ENCODE measurements around the gene MGAT1. TPM values are rescaled to one million over a fixed set of nuclear protein-coding genes. Genes with fewer than 3 reads are reported as not detected.

MGAT1 gene
- total RNA-seq, 1 experiment from 2014 or later: 93.6 TPM

DNA sequence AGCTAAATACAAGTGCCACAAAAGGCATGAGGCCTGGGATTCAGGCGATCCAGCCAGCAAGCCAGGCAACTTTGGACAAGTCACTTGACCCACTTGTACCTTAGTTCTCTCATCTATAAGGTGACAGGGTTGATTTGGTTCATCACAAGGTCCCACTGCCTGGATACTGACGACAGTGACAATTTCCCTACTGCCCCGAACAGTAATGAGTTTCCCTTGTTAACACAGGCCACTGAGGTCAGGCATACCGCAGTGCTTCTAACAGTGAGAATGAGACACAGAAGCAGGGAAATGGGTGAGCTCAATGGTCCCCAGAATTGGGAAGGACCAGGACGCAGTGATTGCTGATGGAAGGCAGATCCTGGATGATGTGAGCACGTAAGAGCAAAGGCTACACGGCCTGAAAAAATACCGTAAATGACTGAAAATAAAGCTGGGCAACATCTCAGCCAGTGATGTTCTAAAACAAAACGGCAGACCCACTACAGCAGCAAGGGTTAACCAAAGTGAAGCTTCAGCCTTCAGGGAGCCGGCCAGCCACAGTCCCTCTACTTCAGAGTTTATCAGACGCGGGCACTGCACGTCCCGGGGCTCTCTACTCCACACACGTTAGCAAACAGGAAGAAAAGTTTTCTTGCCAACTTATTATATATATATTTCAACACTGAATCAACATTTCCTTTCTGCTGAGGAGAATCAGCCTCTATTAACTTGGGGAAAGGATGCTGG lies 846 bp downstream of the MGAT1 start:
- Mint-ChIP-seq H3K27me3 (ENCODE audit: low read depth) (no peaks in the 10 kb centered on the region), H3K9me3 (no peaks in the 10 kb centered on the region), H3K4me3 (peak overlapping the region; percentile 80), H3K36me3 (peaks cover 19% of the 10 kb centered on the region), H3K4me1 (peaks cover 67% of the 10 kb centered on the region), H3K27ac (peak overlapping the region; percentile 26; the same call in 1 of the 2 replicates)
- no peak for DNase-seq (ENCODE audit: low spot score)
- no peak for ATAC-seq
- ChIA-PET POLR2A (interaction anchor here (0.8 kb wide), 1 partner anchor 29 kb away, joined by 4 read pairs; no protein-coding TSS in a partner anchor), CTCF (interaction anchor here (0.9 to 3.3 kb wide), 4 partner anchors 12 to 61 kb away, joined by 3 to 26 read pairs (median 6); no protein-coding TSS in a partner anchor)
- TF ChIP-seq KAT7 (CRISPR knock-in tag; IDR thresholded peaks at IDR 0.05; ENCODE audit: borderline replicate concordance) (no peak), FOXP4 (CRISPR knock-in tag; IDR thresholded peaks at IDR 0.05) (no peak), ZNF281 (CRISPR knock-in tag; IDR thresholded peaks at IDR 0.05) (no peak), PRRX2 (CRISPR knock-in tag; IDR thresholded peaks at IDR 0.05) (no peak), ZNF232 (CRISPR knock-in tag; IDR thresholded peaks at IDR 0.05) (no peak), GTF2I (CRISPR knock-in tag; conservative IDR thresholded peaks at IDR 0.05) (no peak), SMAD3 (CRISPR knock-in tag; IDR thresholded peaks at IDR 0.05; ENCODE audit: borderline replicate concordance) (no peak), NR2C2 (CRISPR knock-in tag; IDR thresholded peaks at IDR 0.05) (no peak), TCF7 (CRISPR knock-in tag; IDR thresholded peaks at IDR 0.05; ENCODE audit: low read depth) (no peak)

DNA sequence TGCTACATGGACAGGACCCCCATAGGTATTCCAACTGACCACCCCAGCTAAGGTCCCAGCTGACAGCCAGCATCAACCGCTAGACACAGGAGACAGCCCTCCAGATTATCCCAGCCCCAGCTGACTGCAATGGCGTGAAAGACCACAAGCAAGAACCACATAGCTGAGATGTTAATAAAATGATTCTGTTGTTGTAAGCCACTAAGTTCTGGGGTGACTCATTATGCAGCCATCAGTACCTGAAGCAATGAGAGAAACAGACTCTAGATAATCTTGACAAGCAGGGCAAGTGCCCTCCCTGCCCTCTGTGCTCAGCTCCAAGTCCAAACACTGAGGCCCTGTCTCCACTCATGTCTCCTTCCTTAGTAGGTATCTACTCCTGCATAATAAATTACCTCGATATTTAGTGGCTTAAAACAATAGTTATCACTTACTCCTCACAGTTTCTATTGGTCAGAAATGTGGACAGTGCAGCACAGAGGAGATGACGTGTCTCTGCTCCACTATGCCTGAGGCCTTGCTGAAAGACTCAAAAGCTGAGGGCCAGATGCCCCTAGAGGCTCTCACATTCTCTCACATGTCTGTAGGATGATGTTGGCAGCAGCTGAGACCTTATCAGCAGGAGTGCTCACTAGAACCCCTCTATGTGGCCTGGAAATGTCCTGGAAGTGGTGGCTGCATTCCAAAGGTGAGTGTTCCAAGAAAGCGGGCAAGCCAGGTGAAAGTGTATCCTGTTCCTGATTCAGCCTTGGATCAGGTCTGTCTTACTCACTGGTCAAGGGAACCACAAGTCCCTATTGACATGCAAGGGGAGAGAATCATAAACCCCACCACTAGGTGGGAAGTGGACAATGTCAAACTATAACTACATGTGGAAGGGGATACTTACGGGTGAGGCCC lies 2.5 kb downstream of the MGAT1 start:
- H3K4me3 Mint-ChIP-seq: peak overlapping the region; percentile 12; the same call in 1 of the 2 replicates
- no peaks in the 10 kb centered on the region for H3K27me3 Mint-ChIP-seq (ENCODE audit: low read depth)
- H3K36me3 Mint-ChIP-seq: peaks cover 24% of the 10 kb centered on the region
- ATAC-seq (no peak), DNase-seq (ENCODE audit: low spot score) (no peak)
- H3K27ac Mint-ChIP-seq: peak overlapping the region; percentile 72; the same call in 1 of the 2 replicates
- POLR2A ChIA-PET: no interaction called here
- CTCF ChIA-PET: interaction anchor here (0.9 to 2.1 kb wide), 5 partner anchors 9 to 31 kb away, joined by 3 to 37 read pairs (median 3); no protein-coding TSS in a partner anchor
- H3K9me3 Mint-ChIP-seq: no peaks in the 10 kb centered on the region
- H3K4me1 Mint-ChIP-seq: peaks cover 69% of the 10 kb centered on the region
- TF ChIP-seq GABPB1 (CRISPR knock-in tag; IDR thresholded peaks at IDR 0.05) (no peak), PRDM15 (CRISPR knock-in tag; IDR thresholded peaks at IDR 0.05) (no peak), E2F5 (CRISPR knock-in tag; IDR thresholded peaks at IDR 0.05) (no peak), IRF1 (CRISPR knock-in tag; IDR thresholded peaks at IDR 0.05) (no peak)
- TF ChIP-seq, protein P1, sequence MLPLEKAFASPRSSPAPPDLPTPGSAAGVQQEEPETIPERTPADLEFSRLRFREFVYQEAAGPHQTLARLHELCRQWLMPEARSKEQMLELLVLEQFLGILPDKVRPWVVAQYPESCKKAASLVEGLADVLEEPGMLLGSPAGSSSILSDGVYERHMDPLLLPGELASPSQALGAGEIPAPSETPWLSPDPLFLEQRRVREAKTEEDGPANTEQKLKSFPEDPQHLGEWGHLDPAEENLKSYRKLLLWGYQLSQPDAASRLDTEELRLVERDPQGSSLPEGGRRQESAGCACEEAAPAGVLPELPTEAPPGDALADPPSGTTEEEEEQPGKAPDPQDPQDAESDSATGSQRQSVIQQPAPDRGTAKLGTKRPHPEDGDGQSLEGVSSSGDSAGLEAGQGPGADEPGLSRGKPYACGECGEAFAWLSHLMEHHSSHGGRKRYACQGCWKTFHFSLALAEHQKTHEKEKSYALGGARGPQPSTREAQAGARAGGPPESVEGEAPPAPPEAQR (CRISPR knock-in tag; IDR thresholded peaks at IDR 0.05): no peak
- TF ChIP-seq, protein P2, sequence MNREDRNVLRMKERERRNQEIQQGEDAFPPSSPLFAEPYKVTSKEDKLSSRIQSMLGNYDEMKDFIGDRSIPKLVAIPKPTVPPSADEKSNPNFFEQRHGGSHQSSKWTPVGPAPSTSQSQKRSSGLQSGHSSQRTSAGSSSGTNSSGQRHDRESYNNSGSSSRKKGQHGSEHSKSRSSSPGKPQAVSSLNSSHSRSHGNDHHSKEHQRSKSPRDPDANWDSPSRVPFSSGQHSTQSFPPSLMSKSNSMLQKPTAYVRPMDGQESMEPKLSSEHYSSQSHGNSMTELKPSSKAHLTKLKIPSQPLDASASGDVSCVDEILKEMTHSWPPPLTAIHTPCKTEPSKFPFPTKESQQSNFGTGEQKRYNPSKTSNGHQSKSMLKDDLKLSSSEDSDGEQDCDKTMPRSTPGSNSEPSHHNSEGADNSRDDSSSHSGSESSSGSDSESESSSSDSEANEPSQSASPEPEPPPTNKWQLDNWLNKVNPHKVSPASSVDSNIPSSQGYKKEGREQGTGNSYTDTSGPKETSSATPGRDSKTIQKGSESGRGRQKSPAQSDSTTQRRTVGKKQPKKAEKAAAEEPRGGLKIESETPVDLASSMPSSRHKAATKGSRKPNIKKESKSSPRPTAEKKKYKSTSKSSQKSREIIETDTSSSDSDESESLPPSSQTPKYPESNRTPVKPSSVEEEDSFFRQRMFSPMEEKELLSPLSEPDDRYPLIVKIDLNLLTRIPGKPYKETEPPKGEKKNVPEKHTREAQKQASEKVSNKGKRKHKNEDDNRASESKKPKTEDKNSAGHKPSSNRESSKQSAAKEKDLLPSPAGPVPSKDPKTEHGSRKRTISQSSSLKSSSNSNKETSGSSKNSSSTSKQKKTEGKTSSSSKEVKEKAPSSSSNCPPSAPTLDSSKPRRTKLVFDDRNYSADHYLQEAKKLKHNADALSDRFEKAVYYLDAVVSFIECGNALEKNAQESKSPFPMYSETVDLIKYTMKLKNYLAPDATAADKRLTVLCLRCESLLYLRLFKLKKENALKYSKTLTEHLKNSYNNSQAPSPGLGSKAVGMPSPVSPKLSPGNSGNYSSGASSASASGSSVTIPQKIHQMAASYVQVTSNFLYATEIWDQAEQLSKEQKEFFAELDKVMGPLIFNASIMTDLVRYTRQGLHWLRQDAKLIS (CRISPR knock-in tag; IDR thresholded peaks at IDR 0.05; ENCODE audit: borderline replicate concordance): no peak
